ENCODE measurements around the gene SLC6A9.

DNA sequence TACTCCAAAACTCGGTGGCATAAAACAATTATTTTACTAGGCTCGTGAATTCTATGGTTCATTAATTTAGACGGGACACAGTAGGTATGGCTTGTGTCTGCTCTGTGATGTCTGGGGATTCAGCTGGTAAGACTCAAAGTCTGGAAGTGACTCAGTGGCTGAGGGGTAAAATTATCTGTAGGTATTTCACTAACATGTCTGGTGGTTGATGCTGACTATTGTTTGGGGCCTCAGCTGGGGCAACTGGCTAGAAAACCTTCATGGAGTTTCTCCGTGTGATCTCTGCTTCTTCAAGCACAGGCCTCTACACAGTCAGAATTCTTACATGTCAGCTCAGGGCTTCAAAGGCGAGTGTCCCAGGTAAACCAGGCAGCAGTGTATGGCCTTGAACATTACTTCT lies 46.2 kb upstream of the SLC6A9 start:
- no peak for TF ChIP-seq CTCF (IDR thresholded peaks at IDR 0.05; ENCODE audit: poor library complexity)
- no peak for TF ChIP-seq EZH2phosphoT487 (IDR thresholded peaks at IDR 0.05; ENCODE audit: low read depth, severe bottlenecking, unreplicated experiment)
- no peak for TF ChIP-seq EZH2 (IDR thresholded peaks at IDR 0.05; ENCODE audit: borderline replicate concordance)

Data from hepatocyte (in vitro differentiated cells).